HL-60 (cell line): ENCODE results near the gene ANXA2.

Source experiments
- POLR2AphosphoS5 ChIP-seq: IDR thresholded peaks from 2 replicates; pipeline ENCODE4 v1.6.1; 2012; ENCODE audit warnings: low read depth
- TF ChIP-seq, protein P1 (sequence below): IDR thresholded peaks from one replicate; pipeline ENCODE4 v1.5.1; 2011; ENCODE audit warnings: low read length, control low read depth, inconsistent platforms; ENCODE audit not compliant: insufficient read depth

DNA sequence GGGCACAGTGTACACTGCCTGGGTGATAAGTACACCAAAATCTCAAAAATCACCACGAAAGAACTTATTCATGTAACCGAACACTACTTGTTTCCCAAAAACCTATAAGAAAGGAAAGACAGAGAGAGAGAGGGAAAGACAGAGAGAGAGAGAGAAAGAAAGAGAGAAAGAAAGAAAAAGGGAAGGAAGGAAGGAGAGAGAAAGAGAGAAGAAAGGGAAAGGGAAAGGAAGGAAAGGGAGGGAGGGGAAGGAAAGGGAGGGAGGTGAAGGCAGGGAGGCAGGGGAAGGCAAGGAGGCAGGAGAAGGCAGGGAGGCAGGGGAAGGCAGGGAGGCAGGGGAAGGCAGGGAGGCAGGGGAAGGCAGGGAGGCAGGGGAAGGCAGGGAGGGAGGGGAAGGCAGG is 48.2 kb downstream of the ANXA2 start:
- TF ChIP-seq, protein P1, sequence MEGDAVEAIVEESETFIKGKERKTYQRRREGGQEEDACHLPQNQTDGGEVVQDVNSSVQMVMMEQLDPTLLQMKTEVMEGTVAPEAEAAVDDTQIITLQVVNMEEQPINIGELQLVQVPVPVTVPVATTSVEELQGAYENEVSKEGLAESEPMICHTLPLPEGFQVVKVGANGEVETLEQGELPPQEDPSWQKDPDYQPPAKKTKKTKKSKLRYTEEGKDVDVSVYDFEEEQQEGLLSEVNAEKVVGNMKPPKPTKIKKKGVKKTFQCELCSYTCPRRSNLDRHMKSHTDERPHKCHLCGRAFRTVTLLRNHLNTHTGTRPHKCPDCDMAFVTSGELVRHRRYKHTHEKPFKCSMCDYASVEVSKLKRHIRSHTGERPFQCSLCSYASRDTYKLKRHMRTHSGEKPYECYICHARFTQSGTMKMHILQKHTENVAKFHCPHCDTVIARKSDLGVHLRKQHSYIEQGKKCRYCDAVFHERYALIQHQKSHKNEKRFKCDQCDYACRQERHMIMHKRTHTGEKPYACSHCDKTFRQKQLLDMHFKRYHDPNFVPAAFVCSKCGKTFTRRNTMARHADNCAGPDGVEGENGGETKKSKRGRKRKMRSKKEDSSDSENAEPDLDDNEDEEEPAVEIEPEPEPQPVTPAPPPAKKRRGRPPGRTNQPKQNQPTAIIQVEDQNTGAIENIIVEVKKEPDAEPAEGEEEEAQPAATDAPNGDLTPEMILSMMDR, result no peak
- no peak for TF ChIP-seq POLR2AphosphoS5
